Left lung (tissue), 10 donors: Measurements from ENCODE around the gene SCMH1. TPM values are rescaled to one million over a fixed set of nuclear protein-coding genes. Genes with fewer than 3 reads are reported as not detected.
A peak's percentile ranks its signal among the peaks of the same experiment; 100 is the strongest.

ENCODE experiments used
- ATAC-seq: fragments of 200-7000 bp; cut with Tn5 transposase; one replicate; pipeline ENCODE4 v1.9.1; 2020; ENCODE audit warnings: moderate library complexity
- DNase-seq, 4 donors: peaks; one replicate each; pipeline ENCODE4 v3.0.0-alpha.2; 2013 to 2020
- H3K27ac ChIP-seq, 2 donors: fragments of 200-600 bp; sonication (generic) in 1 of 2; one replicate each; pipeline versions ENCODE4 v1.5.0 to v1.8.0; 2020 to 2021
- H3K27me3 ChIP-seq, 2 donors: fragments of 200-600 bp; sonication (generic) in 1 of 2; one replicate each; pipeline versions ENCODE4 v1.5.0 to v1.8.0; 2020 to 2021
- H3K36me3 ChIP-seq, 2 donors: fragments of 200-600 bp; sonication (generic) in 1 of 2; one replicate each; pipeline versions ENCODE4 v1.5.0 to v1.8.0; 2020 to 2021
- H3K4me1 ChIP-seq, 2 donors: fragments of 200-600 bp; one replicate each; pipeline ENCODE4 v1.8.0; 2021
- H3K4me3 ChIP-seq, 2 donors: fragments of 200-600 bp; sonication (generic) in 1 of 2; one replicate each; pipeline versions ENCODE4 v1.5.0 to v1.8.0; 2020 to 2021; ENCODE audit warnings: mild to moderate bottlenecking in 1 of 2
- H3K9me3 ChIP-seq, 2 donors: fragments of 200-600 bp; sonication (generic) in 1 of 2; one replicate each; pipeline versions ENCODE4 v1.5.0 to v1.8.0; 2020 to 2021
- intact Hi-C, 2 donors: fragments of 100-400 bp; cut with DNase I; formaldehyde crosslinking; loops; one replicate each; pipeline versions ENCODE4 v1.11.2 to v1.14.2; 2022
- polyA plus RNA-seq, 6 donors: library from polyadenylated mRNA; unstranded; fragments of 120-200 nt; gene quantifications; one replicate each; pipeline ENCODE4 v1.2.1, GENCODE V29; 2013; ENCODE audit not compliant: insufficient read length in 6 of 6
- total RNA-seq, 2 donors: library from RNA; stranded (reverse); fragmentation: NEBNext Ultra II Directional; extraction: Animal tissue kit (Norgen Biotek cat#: 25700); gene quantifications; one replicate each; pipeline ENCODE4 v1.2.1, GENCODE V29; 2021
- TF ChIP-seq, protein P1 (sequence below), 2 donors: fragments of 200-600 bp; sonication (generic) in 1 of 2; IDR thresholded peaks; one replicate each; pipeline versions ENCODE4 v1.5.0 to v1.8.0; 2021; ENCODE audit warnings: antibody characterized with exemption in 2 of 2
- donor health status: DM: no; HTN: yes; CAD: no.
- donor health status: DM: no; HTN: no; CAD: no.

Gene SCMH1
- total and polyA plus RNA-seq, 8 donors, result 27.8 to 56.1 (median 44.3) TPM

DNA sequence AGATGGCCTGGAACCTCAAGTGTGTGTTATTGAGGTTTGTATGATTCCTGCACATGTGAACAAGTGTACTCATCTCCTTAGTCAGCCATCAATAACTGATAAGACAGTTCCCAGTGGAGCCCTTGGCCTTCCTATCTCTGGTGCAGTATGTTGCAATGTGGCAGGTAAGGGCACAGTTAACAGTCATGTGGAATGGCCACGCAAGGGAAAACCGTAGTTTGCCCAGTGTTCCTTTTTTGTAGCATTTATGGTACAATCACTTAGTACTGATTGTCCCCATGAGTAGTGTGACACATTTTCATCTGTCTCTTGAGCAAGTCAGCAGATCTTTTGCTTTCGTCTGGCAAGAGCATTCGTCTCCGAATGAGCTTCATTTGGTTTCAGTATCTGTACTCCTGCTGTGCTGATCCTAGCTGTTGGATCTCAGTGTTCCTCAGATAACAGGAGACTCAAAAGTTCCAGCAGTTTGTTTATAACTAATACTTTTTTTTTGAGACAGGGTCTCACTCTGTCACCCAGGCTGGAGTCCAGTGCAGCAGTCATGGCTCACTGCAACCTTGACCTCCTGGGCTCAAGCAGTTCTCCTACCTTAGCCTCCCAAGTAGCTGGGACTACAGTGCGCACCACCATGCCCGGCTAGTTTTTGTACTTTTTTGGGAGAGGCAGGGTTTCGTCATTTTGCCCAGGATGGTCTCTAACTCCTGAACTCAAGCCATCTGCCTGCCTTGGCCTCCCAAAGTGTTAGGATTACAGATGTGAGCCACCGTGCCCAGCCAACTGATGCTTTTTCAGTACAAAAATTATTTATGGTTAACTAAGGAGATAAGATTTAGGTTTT is 254.4 kb downstream of the SCMH1 start:
- ATAC-seq (no peak), DNase-seq (no peak)
- no peak overlapping the region for H3K27ac ChIP-seq
- intact Hi-C loops, result no loop called here
- H3K4me3 ChIP-seq, result no peak overlapping the region
- H3K9me3 ChIP-seq, result no peaks in the 10 kb centered on the region
- TF ChIP-seq, protein P1, sequence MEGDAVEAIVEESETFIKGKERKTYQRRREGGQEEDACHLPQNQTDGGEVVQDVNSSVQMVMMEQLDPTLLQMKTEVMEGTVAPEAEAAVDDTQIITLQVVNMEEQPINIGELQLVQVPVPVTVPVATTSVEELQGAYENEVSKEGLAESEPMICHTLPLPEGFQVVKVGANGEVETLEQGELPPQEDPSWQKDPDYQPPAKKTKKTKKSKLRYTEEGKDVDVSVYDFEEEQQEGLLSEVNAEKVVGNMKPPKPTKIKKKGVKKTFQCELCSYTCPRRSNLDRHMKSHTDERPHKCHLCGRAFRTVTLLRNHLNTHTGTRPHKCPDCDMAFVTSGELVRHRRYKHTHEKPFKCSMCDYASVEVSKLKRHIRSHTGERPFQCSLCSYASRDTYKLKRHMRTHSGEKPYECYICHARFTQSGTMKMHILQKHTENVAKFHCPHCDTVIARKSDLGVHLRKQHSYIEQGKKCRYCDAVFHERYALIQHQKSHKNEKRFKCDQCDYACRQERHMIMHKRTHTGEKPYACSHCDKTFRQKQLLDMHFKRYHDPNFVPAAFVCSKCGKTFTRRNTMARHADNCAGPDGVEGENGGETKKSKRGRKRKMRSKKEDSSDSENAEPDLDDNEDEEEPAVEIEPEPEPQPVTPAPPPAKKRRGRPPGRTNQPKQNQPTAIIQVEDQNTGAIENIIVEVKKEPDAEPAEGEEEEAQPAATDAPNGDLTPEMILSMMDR (IDR thresholded peaks at IDR 0.05), result no peak
- peaks cover 0 to 92% of the 10 kb centered on the region in 2 donors for H3K36me3 ChIP-seq
- peaks cover 0 to 25% of the 10 kb centered on the region in 2 donors for H3K4me1 ChIP-seq
- H3K27me3 ChIP-seq, result no peaks in the 10 kb centered on the region

DNA sequence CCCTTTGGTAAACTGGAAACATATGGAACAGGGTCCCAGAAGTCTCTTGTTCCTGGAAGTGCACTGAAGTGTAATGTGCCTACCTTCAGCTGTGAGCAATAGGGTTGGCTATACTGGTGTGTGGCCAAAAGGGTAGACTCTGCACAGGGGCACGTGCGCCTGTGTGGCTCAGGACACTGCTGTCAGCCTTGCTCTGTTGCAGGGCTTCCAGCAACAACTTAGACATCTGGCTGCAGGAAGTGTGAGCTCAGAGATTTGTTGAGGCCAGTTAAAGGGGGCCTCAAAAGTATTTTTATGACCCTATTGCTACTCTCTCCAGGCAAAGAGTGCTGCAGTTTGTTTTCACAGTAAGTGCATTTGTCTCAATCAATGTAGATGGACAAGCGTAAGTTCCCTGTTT is 255.2 kb downstream of the SCMH1 start:
- no peaks in the 10 kb centered on the region for H3K9me3 ChIP-seq
- intact Hi-C loops, result no loop called here
- DNase-seq (no peak), ATAC-seq (peak; percentile 4)
- TF ChIP-seq, protein P1 (IDR thresholded peaks at IDR 0.05), result no peak
- H3K4me3 ChIP-seq, result no peak overlapping the region
- H3K4me1 ChIP-seq, result peaks cover 3 to 29% of the 10 kb centered on the region in 2 donors
- H3K27ac ChIP-seq, result peak overlapping the region; percentile 19 to 34
- peaks cover 0 to 85% of the 10 kb centered on the region in 2 donors for H3K36me3 ChIP-seq
- H3K27me3 ChIP-seq, result no peaks in the 10 kb centered on the region

DNA sequence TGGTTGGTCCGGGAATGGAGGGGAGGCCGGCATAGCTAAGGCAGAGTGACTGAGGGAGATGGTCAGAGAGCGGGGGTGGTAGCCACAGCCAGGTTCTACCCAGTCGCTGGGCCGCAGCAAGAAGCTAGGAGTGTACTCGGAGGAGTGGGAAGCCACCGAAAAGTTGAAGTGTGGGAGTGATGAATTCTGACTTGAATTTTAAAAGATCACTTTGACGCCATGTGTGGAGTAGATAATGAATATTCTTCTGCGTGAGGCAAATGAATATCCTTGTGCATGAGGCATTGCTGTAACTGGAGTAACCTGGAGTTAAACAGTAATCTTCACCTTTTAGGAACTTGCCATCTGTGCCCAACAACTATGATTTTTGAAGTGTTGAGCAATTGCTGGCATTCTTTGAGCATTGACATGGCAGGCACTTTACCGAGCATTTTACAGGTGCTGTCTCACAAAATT is 255.8 kb downstream of the SCMH1 start:
- intact Hi-C loops, result no loop called here

DNA sequence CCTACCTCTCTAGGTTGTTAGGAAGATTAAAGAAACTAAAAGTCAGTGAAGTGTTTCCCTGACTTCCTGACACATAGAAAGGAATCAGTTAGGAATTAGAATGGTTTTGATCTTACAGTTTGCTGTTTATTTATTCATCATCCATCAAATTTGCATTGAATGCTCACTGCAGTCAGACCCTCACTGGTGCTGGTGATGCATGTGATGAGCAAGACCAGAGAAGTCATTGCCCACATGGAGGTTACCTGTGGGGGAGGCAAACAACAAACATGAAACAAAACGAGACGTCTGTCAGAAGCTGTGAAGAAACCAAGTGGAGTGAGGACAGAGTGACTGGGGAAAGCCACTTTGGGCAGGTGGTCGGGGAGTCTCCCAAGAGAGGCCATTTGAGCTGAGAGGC is 256.2 kb downstream of the SCMH1 start:
- TF ChIP-seq, protein P1 (IDR thresholded peaks at IDR 0.05), result no peak

More for the DNA sequence above, 255.8 kb downstream of the SCMH1 start:
- Histone ChIP-seq H3K27me3 (no peaks in the 10 kb centered on the region), H3K4me3 (no peak overlapping the region), H3K27ac (peak overlapping the region in 1 of 2 donors; percentile 19), H3K9me3 (no peaks in the 10 kb centered on the region), H3K4me1 (peaks cover 5 to 35% of the 10 kb centered on the region in 2 donors), H3K36me3 (peaks cover 0 to 79% of the 10 kb centered on the region in 2 donors)
- TF ChIP-seq, protein P1 (IDR thresholded peaks at IDR 0.05), result no peak
- DNase-seq (no peak), ATAC-seq (peak; percentile 67)

DNA sequence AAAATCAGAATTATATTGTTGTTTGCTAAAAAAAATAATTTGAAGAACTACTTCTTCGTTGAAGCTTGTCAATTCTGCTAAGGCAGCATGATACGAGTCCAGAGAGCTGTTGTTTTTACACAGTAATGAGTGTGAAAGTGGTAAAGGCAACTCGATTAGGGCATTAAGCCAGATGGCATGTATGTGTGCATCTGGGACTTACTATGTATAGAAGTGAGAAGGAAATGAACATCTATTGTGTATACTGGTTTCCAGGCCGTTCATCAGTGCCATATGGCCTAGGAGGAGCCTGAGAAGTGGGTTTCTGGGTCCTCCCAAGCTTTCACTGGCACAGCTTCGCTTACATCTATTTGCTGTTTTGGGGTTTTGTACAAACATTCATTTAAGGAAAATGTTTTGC is 256.9 kb downstream of the SCMH1 start:
- Histone ChIP-seq H3K9me3 (no peaks in the 10 kb centered on the region), H3K27me3 (no peaks in the 10 kb centered on the region), H3K36me3 (peaks cover 0 to 67% of the 10 kb centered on the region in 2 donors), H3K27ac (peak overlapping the region in 1 of 2 donors; percentile 17), H3K4me1 (peaks cover 13 to 47% of the 10 kb centered on the region in 2 donors), H3K4me3 (no peak overlapping the region)
- DNase-seq (no peak), ATAC-seq (no peak)
- intact Hi-C loops, result no loop called here
- TF ChIP-seq, protein P1 (IDR thresholded peaks at IDR 0.05), result no peak

More for the DNA sequence above, 256.2 kb downstream of the SCMH1 start:
- Histone ChIP-seq H3K27ac (no peak overlapping the region), H3K9me3 (no peaks in the 10 kb centered on the region), H3K4me1 (peaks cover 8 to 40% of the 10 kb centered on the region in 2 donors), H3K36me3 (peaks cover 0 to 75% of the 10 kb centered on the region in 2 donors), H3K27me3 (no peaks in the 10 kb centered on the region), H3K4me3 (no peak overlapping the region)
- intact Hi-C loops, result no loop called here
- DNase-seq, result no peak
- ATAC-seq, result no peak
